ENCODE results near the gene ITGAL. TPM values are rescaled to one million over a fixed set of nuclear protein-coding genes. Genes with fewer than 3 reads are reported as not detected.

ITGAL gene
- total and polyA plus RNA-seq, 7 donors = 0.60 to 20.7 (median 2.8) TPM

GRCh38 chr16:30482366-30482765 lies 9.8 kb downstream of the ITGAL start:
- WGBS, 2 donors = 92 to 93% methylated on average over 3 of the region's 3 CpGs
- no peak overlapping the region for H3K4me3 ChIP-seq
- no peak overlapping the region for H3K27ac ChIP-seq
- peaks cover 0 to under 1% (median 0%) of the 10 kb centered on the region in 3 donors for H3K27me3 ChIP-seq
- intact Hi-C loops (cut with DNase I) = no loop called here
- H3K9me3 ChIP-seq = no peaks in the 10 kb centered on the region
- TF ChIP-seq CTCF (IDR thresholded peaks at IDR 0.05) (no peak), POLR2AphosphoS5 (IDR thresholded peaks at IDR 0.05) (no peak), POLR2A (IDR thresholded peaks at IDR 0.05) (no peak), EP300 (IDR thresholded peaks at IDR 0.05) (no peak)
- DNase-seq = no peak
- no peaks in the 10 kb centered on the region for H3K36me3 ChIP-seq
- H3K4me1 ChIP-seq = no peaks in the 10 kb centered on the region

GRCh38 chr16:30484887-30485286 lies 12.3 kb downstream of the ITGAL start:
- no peak for DNase-seq
- no peaks in the 10 kb centered on the region for H3K9me3 ChIP-seq
- H3K4me1 ChIP-seq = no peaks in the 10 kb centered on the region
- intact Hi-C loops (cut with DNase I) = no loop called here
- no peak overlapping the region for H3K27ac ChIP-seq
- no peak overlapping the region for H3K4me3 ChIP-seq
- no peaks in the 10 kb centered on the region for H3K36me3 ChIP-seq
- TF ChIP-seq CTCF (IDR thresholded peaks at IDR 0.05) = no peak
- TF ChIP-seq EP300 (IDR thresholded peaks at IDR 0.05) = no peak
- no peak for TF ChIP-seq POLR2AphosphoS5 (IDR thresholded peaks at IDR 0.05)
- no peak for TF ChIP-seq POLR2A (IDR thresholded peaks at IDR 0.05)
- H3K27me3 ChIP-seq = peaks cover 0 to 5% (median 0%) of the 10 kb centered on the region in 3 donors

GRCh38 chr16:30485818-30486436 lies 13.4 kb downstream of the ITGAL start:
- Histone ChIP-seq H3K4me1 (no peaks in the 10 kb centered on the region), H3K27ac (no peak overlapping the region), H3K27me3 (peaks cover 0 to 5% (median 0%) of the 10 kb centered on the region in 3 donors), H3K9me3 (no peaks in the 10 kb centered on the region), H3K4me3 (no peak overlapping the region), H3K36me3 (no peaks in the 10 kb centered on the region)
- DNase-seq = no peak
- no peak for TF ChIP-seq POLR2AphosphoS5 (IDR thresholded peaks at IDR 0.05)
- no peak for TF ChIP-seq EP300 (IDR thresholded peaks at IDR 0.05)
- TF ChIP-seq CTCF (IDR thresholded peaks at IDR 0.05) = no peak
- no peak for TF ChIP-seq POLR2A (IDR thresholded peaks at IDR 0.05)
- intact Hi-C loops (cut with DNase I) = no loop called here
- 93 to 96% methylated on average over 7 of the region's 7 CpGs for WGBS, 2 donors

- DNase-seq = no peak
- no peak overlapping the region for H3K27ac ChIP-seq
- intact Hi-C loops (cut with DNase I) = no loop called here
- no peaks in the 10 kb centered on the region for H3K36me3 ChIP-seq
- no peak overlapping the region for H3K4me3 ChIP-seq
- peaks cover 0 to 5% (median 0%) of the 10 kb centered on the region in 3 donors for H3K27me3 ChIP-seq
- H3K4me1 ChIP-seq = no peaks in the 10 kb centered on the region
- WGBS, 2 donors = 76 to 79% methylated on average over 11 of the region's 11 CpGs
- TF ChIP-seq POLR2AphosphoS5 (IDR thresholded peaks at IDR 0.05) (no peak), CTCF (IDR thresholded peaks at IDR 0.05) (no peak), EP300 (IDR thresholded peaks at IDR 0.05) (no peak), POLR2A (IDR thresholded peaks at IDR 0.05) (no peak)
- no peaks in the 10 kb centered on the region for H3K9me3 ChIP-seq
These were observed 16.4 kb downstream of the ITGAL start for GRCh38 chr16:30488764-30489605.

Measured in sigmoid colon (tissue), 7 donors.